GM12878 (cell line): ENCODE results near the gene BICD1.

Experiments
- EP300 ChIP-seq, 2 experiments: fragments of 150-350 bp in 1 of 2; IDR thresholded peaks; 2 replicates each; pipeline ENCODE4 v1.6.1; 2011 to 2012; ENCODE audit warnings: low read depth in 2 of 2, low read length in 2 of 2, borderline replicate concordance in 1 of 2, improper control_type of control experiment in 1 of 2, inconsistent platforms in 1 of 2; ENCODE audit not compliant: control insufficient read depth in 1 of 2
- FOS ChIP-seq: IDR thresholded peaks from 3 replicates; pipeline ENCODE4 v1.6.1; 2011; ENCODE audit warnings: borderline replicate concordance; ENCODE audit not compliant: insufficient read length; ENCODE audit errors: extremely low read depth
- POLR2A ChIP-seq: IDR thresholded peaks from 2 replicates; pipeline ENCODE4 v1.6.1; 2011; ENCODE audit warnings: low read depth, mild to moderate bottlenecking, low read length
- POLR2AphosphoS2 ChIP-seq: IDR thresholded peaks from 2 replicates; pipeline ENCODE4 v1.6.1; 2011; ENCODE audit warnings: low read depth, mild to moderate bottlenecking, low read length, improper control_type of control experiment, moderate library complexity
- TAF1 ChIP-seq: IDR thresholded peaks from 2 replicates; pipeline ENCODE4 v1.6.1; 2011; ENCODE audit warnings: mild to moderate bottlenecking, low read depth, low read length, borderline replicate concordance
- YY1 ChIP-seq: IDR thresholded peaks from 2 replicates; pipeline ENCODE4 v1.6.1; 2011; ENCODE audit warnings: low read depth, mild to moderate bottlenecking, low read length
- TF ChIP-seq, protein P1 (sequence below), 3 experiments: IDR thresholded peaks in 2 of 3; conservative IDR thresholded peaks in 1 of 3; 2 replicates each; pipeline ENCODE4 v1.5.1; 2011; ENCODE audit warnings: low read depth in 3 of 3, low read length in 3 of 3, mild to moderate bottlenecking in 3 of 3, control low read depth in 2 of 3, moderate library complexity in 2 of 3, inconsistent platforms in 1 of 3, mixed read lengths in 1 of 3; ENCODE audit not compliant: control insufficient read depth in 2 of 3, insufficient read depth in 1 of 3; ENCODE audit errors: extremely low read depth in 1 of 3
- TF ChIP-seq, protein P2 (sequence below): IDR thresholded peaks from 2 replicates; pipeline ENCODE4 v1.6.1; 2011; ENCODE audit warnings: borderline replicate concordance, low read depth, mild to moderate bottlenecking, moderate library complexity, mixed read lengths, low read length; ENCODE audit not compliant: insufficient read depth; ENCODE audit errors: extremely low read length

DNA sequence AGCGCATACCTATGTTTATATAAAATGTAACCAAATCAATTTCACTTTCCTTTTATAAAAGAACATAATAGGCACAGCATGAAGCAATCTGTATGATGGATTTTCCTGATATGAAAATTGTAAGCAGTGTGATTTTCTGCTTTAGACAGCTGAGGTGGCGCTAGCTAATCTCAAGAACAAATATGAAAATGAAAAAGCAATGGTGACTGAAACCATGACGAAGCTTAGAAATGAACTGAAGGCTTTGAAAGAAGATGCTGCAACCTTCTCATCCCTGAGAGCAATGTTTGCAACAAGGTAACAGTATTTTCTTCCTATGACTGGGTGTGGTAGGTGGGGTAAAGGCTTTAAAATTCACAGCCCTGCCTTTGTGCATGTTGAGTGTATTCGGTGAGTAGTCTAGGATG, 227.7 kb downstream of the BICD1 start:
- TF ChIP-seq, protein P1, sequence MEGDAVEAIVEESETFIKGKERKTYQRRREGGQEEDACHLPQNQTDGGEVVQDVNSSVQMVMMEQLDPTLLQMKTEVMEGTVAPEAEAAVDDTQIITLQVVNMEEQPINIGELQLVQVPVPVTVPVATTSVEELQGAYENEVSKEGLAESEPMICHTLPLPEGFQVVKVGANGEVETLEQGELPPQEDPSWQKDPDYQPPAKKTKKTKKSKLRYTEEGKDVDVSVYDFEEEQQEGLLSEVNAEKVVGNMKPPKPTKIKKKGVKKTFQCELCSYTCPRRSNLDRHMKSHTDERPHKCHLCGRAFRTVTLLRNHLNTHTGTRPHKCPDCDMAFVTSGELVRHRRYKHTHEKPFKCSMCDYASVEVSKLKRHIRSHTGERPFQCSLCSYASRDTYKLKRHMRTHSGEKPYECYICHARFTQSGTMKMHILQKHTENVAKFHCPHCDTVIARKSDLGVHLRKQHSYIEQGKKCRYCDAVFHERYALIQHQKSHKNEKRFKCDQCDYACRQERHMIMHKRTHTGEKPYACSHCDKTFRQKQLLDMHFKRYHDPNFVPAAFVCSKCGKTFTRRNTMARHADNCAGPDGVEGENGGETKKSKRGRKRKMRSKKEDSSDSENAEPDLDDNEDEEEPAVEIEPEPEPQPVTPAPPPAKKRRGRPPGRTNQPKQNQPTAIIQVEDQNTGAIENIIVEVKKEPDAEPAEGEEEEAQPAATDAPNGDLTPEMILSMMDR (IDR thresholded peaks at IDR 0.05 in 2 of 3, conservative IDR thresholded peaks at IDR 0.05 in 1 of 3; ENCODE audit: control insufficient read depth in 2 of 3, extremely low read depth in 1 of 3, insufficient read depth in 1 of 3, low read depth in 3 of 3, low read length in 3 of 3), result no peak
- TF ChIP-seq FOS (no peak), YY1 (no peak), EP300 (IDR thresholded peaks at IDR 0.05; ENCODE audit: borderline replicate concordance in 1 of 2, control insufficient read depth in 1 of 2, low read depth in 2 of 2, low read length in 2 of 2) (no peak), POLR2A (no peak), TAF1 (no peak), POLR2AphosphoS2 (no peak)
- TF ChIP-seq, protein P2, sequence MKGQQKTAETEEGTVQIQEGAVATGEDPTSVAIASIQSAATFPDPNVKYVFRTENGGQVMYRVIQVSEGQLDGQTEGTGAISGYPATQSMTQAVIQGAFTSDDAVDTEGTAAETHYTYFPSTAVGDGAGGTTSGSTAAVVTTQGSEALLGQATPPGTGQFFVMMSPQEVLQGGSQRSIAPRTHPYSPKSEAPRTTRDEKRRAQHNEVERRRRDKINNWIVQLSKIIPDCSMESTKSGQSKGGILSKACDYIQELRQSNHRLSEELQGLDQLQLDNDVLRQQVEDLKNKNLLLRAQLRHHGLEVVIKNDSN, result no peak
